IMR-90 (cell line): ENCODE results near the gene METTL17. TPM values are rescaled to one million over a fixed set of nuclear protein-coding genes. Genes with fewer than 3 reads are reported as not detected.
A peak's percentile ranks its signal among the peaks of the same experiment; 100 is the strongest.

Source experiments
- ATAC-seq: fragments of 200-7000 bp; cut with Tn5 transposase; 2 replicates; pipeline ENCODE4 v1.9.1; 2020; ENCODE audit warnings: low read depth, mild to moderate bottlenecking, moderate library complexity
- BruUV-seq: library from RNA; stranded (reverse); fragments of 400-500 nt; replicated peaks from 2 replicates; lab custom pipeline; 2021; lab: Mats Ljungman, UMichigan
- CTCF ChIA-PET: fragments of 300-600 bp; formaldehyde crosslinking; extraction: SDS; loops from one replicate; lab custom pipeline; 2021; ENCODE audit warnings: antibody characterized with exemption; lab: Yijun Ruan, JAX
- POLR2A ChIA-PET: fragments of 300-600 bp; sonication (Branson Sonifier 250); formaldehyde crosslinking; loops from one replicate; lab custom pipeline; 2022; ENCODE audit warnings: antibody characterized with exemption; ENCODE audit not compliant: unreplicated experiment; lab: Charles Lee
- DNase-seq: peaks from one replicate; pipeline ENCODE4 v3.0.0; 2013
- H2AFZ ChIP-seq: replicated peaks from 2 replicates; pipeline ENCODE3; 2013; ENCODE audit warnings: low read length, mild to moderate bottlenecking; ENCODE audit not compliant: poor library complexity
- H2AK5ac ChIP-seq: 2 replicates; pipeline ENCODE4 v1.6.1; 2013; ENCODE audit warnings: low read depth, low read length, inconsistent platforms
- H2AK9ac ChIP-seq: replicated peaks from 2 replicates; pipeline ENCODE3; 2013; ENCODE audit warnings: mild to moderate bottlenecking, low read depth, low read length, moderate library complexity; ENCODE audit not compliant: poor library complexity
- H2BK120ac ChIP-seq: 2 replicates; pipeline ENCODE4 v1.6.1; 2013; ENCODE audit warnings: low read depth, low read length, inconsistent platforms
- H2BK15ac ChIP-seq: 3 replicates; pipeline ENCODE4 v1.6.1; 2013; ENCODE audit warnings: low read depth, low read length, inconsistent platforms
- H2BK20ac ChIP-seq: 2 replicates; pipeline ENCODE4 v1.6.1; 2013; ENCODE audit warnings: low read depth, mild to moderate bottlenecking, inconsistent platforms, low read length, moderate library complexity
- H2BK5ac ChIP-seq: 2 replicates; pipeline ENCODE4 v1.6.1; 2013; ENCODE audit warnings: mild to moderate bottlenecking, low read depth, low read length, inconsistent platforms; ENCODE audit not compliant: poor library complexity, severe bottlenecking
- H3K14ac ChIP-seq: replicated peaks from 2 replicates; pipeline ENCODE4 v1.6.1; 2013; ENCODE audit warnings: low read depth, low read length, inconsistent platforms
- H3K18ac ChIP-seq: 2 replicates; pipeline ENCODE4 v1.6.1; 2013; ENCODE audit warnings: low read depth, low read length, control low read depth
- H3K23ac ChIP-seq: 2 replicates; pipeline ENCODE4 v1.6.1; 2013; ENCODE audit warnings: low read depth, low read length, inconsistent platforms
- H3K27ac ChIP-seq: 2 replicates; pipeline ENCODE4 v1.5.1; 2013; ENCODE audit warnings: mild to moderate bottlenecking, control low read depth, low read length; ENCODE audit not compliant: insufficient read depth
- H3K27me3 ChIP-seq: 2 replicates; pipeline ENCODE4 v1.6.1; 2013; ENCODE audit warnings: low read length; ENCODE audit not compliant: control insufficient read depth, insufficient read depth
- H3K36me3 ChIP-seq: 2 replicates; pipeline ENCODE4 v1.6.1; 2013; ENCODE audit warnings: low read length, mixed read lengths; ENCODE audit not compliant: control insufficient read depth, insufficient read depth
- H3K4ac ChIP-seq: 2 replicates; pipeline ENCODE4 v1.6.1; 2013; ENCODE audit warnings: low read depth, low read length, inconsistent platforms
- H3K4me1 ChIP-seq: 2 replicates; pipeline ENCODE4 v1.6.1; 2013; ENCODE audit warnings: low read length, mixed read lengths; ENCODE audit not compliant: control insufficient read depth, insufficient read depth
- H3K4me2 ChIP-seq: 2 replicates; pipeline ENCODE4 v1.6.1; 2013; ENCODE audit warnings: low read depth, mild to moderate bottlenecking, control low read depth, low read length, moderate library complexity
- H3K4me3 ChIP-seq: 2 replicates; pipeline ENCODE4 v1.5.1; 2013; ENCODE audit warnings: low read depth, mild to moderate bottlenecking, control low read depth, low read length, moderate library complexity; ENCODE audit not compliant: insufficient read depth
- H3K56ac ChIP-seq: 2 replicates; pipeline ENCODE4 v1.6.1; 2013; ENCODE audit warnings: low read length, inconsistent platforms; ENCODE audit not compliant: insufficient read depth; ENCODE audit errors: extremely low read depth
- H3K79me1 ChIP-seq, 2 experiments: 2 replicates each; pipeline ENCODE4 v1.6.1; 2013; ENCODE audit warnings: low read length in 2 of 2, inconsistent platforms in 1 of 2, low read depth in 1 of 2
- H3K9ac ChIP-seq: 2 replicates; pipeline ENCODE4 v1.6.1; 2013; ENCODE audit warnings: low read depth, low read length, control low read depth
- H3K9me1 ChIP-seq: 2 replicates; pipeline ENCODE4 v1.6.1; 2013; ENCODE audit warnings: low read length, inconsistent platforms; ENCODE audit not compliant: insufficient read depth
- H3K9me3 ChIP-seq: 2 replicates; pipeline ENCODE4 v1.6.1; 2013; ENCODE audit warnings: low read length; ENCODE audit not compliant: control insufficient read depth, insufficient read depth
- H4K20me1 ChIP-seq: 2 replicates; pipeline ENCODE4 v1.6.1; 2013; ENCODE audit warnings: low read length, inconsistent platforms; ENCODE audit not compliant: insufficient read depth
- H4K5ac ChIP-seq: 2 replicates; pipeline ENCODE4 v1.6.1; 2013; ENCODE audit warnings: mild to moderate bottlenecking, low read depth, low read length, control low read depth
- H4K8ac ChIP-seq, 2 experiments: 2 replicates each; pipeline ENCODE4 v1.6.1; 2013; ENCODE audit warnings: low read depth in 2 of 2, low read length in 2 of 2, control low read depth in 1 of 2, inconsistent platforms in 1 of 2
- H4K91ac ChIP-seq: 2 replicates; pipeline ENCODE4 v1.6.1; 2013; ENCODE audit warnings: low read depth, low read length, inconsistent platforms; ENCODE audit not compliant: insufficient read depth
- CHD1 ChIP-seq: IDR thresholded peaks from 2 replicates; pipeline ENCODE4 v1.6.1; 2012; ENCODE audit warnings: low read depth, low read length, improper control_type of control experiment
- FOS ChIP-seq: fragments of 150-350 bp; IDR thresholded peaks from 2 replicates; pipeline ENCODE4 v1.6.1; 2016; ENCODE audit warnings: low read depth, low read length
- NFE2L2 ChIP-seq: fragments of 150-350 bp; IDR thresholded peaks from 2 replicates; pipeline ENCODE4 v1.6.1; 2016; ENCODE audit warnings: low read depth, mild to moderate bottlenecking, low read length
- RCOR1 ChIP-seq: IDR thresholded peaks from 2 replicates; pipeline ENCODE4 v1.6.1; 2012; ENCODE audit warnings: mild to moderate bottlenecking, low read length, improper control_type of control experiment; ENCODE audit not compliant: insufficient replicate concordance
- RFX5 ChIP-seq: IDR thresholded peaks from 2 replicates; pipeline ENCODE4 v1.8.0; 2012; ENCODE audit warnings: low read depth, mild to moderate bottlenecking, low read length, moderate library complexity
- WGBS, 2 experiments: methylation state at CpG; one replicate each; pipeline versions ENCODE4 v1.1.5 to v1.1.7; 2013; ENCODE audit warnings: missing lambda C conversion rate in 2 of 2; ENCODE audit not compliant: insufficient read length in 1 of 2; ENCODE audit errors: extremely low coverage in 2 of 2; 5-methylcytosine and 5-hydroxymethylcytosine counted together
- dilution Hi-C: fragments of 300-500 bp; cut with HindIII; formaldehyde crosslinking; loops from one replicate; pipeline ENCODE4 v1.14.3; 2018; ENCODE audit warnings: low sequenced_read_pairs; ENCODE audit not compliant: unreplicated experiment
- in situ Hi-C: fragments of 300-500 bp; cut with MboI; formaldehyde crosslinking; loops from 3 replicates; pipeline ENCODE4 v1.14.3; 2019; ENCODE audit warnings: low sequenced_read_pairs, inconsistent platforms, mixed read lengths
- intact Hi-C: fragments of 100-400 bp; cut with micrococcal nuclease; formaldehyde crosslinking; loops from 2 replicates; pipeline ENCODE4 v1.10.0; 2022
- polyA plus RNA-seq, 3 experiments: library from polyadenylated mRNA; depleted of rRNA; stranded (reverse); fragments of >200 nt; gene quantifications; 2 replicates each; pipeline ENCODE4 v1.2.3, GENCODE V29; 2012; ENCODE audit warnings: low replicate concordance in 1 of 3
- total RNA-seq: library from RNA; depleted of rRNA; stranded (reverse); fragments of >200 nt; gene quantifications from 2 replicates; pipeline ENCODE4 v1.2.3, GENCODE V29; 2012

The METTL17 gene
- total and polyA plus RNA-seq, 2 of the 4 experiments (the other 2 are of a cell fraction) = 32.8 to 69.7 TPM

- no peak within 1 kb of the TSS for H3K14ac ChIP-seq
- H3K27ac ChIP-seq = no peak within 1 kb of the TSS
- CTCF ChIA-PET = interaction anchor here (0.9 kb wide), 1 partner anchor 16 kb away, joined by 3 read pairs; no protein-coding TSS in a partner anchor
- H4K20me1 ChIP-seq = no peaks in the 10 kb centered on the region
- no peak within 1 kb of the TSS for H2AK5ac ChIP-seq
- no peaks in the 10 kb centered on the region for H3K9me3 ChIP-seq
- H4K5ac ChIP-seq = no peak within 1 kb of the TSS
- H2BK20ac ChIP-seq = no peak within 1 kb of the TSS
- no peak within 1 kb of the TSS for H3K4me3 ChIP-seq
- H3K4ac ChIP-seq = no peak within 1 kb of the TSS
- H2BK15ac ChIP-seq = no peak within 1 kb of the TSS
- no peak within 1 kb of the TSS for H4K91ac ChIP-seq
- H3K18ac ChIP-seq = no peak within 1 kb of the TSS
- no peak within 1 kb of the TSS for H3K9ac ChIP-seq
- no peak within 1 kb of the TSS for H3K4me2 ChIP-seq
- peaks cover 3% of the 10 kb centered on the region for H3K4me1 ChIP-seq
- BruUV-seq = no TSS peak
- POLR2A ChIA-PET = interaction anchor here (1.1 kb wide), 1 partner anchor 105 kb away, joined by 3 read pairs; no protein-coding TSS in a partner anchor
- no peak within 1 kb of the TSS for H2BK120ac ChIP-seq
- WGBS, 2 experiments = no CpG with 5 or more reads among the region's 6 CpGs
- no peak within 1 kb of the TSS for H3K23ac ChIP-seq
- H3K9me1 ChIP-seq = no peaks in the 10 kb centered on the region
- no peak within 1 kb of the TSS for H2AK9ac ChIP-seq
- DNase-seq (peak; percentile 60), ATAC-seq (peak; percentile 98)
- no peak within 1 kb of the TSS for H2BK5ac ChIP-seq
- peaks cover 2% of the 10 kb centered on the region for H3K27me3 ChIP-seq
- intact Hi-C loops = no loop called here
- H3K36me3 ChIP-seq = peaks cover 22% of the 10 kb centered on the region
- in situ Hi-C loops = loop anchor here (25.0 kb wide), 1 partner anchor 662 kb away; the partner anchor contains the start of genes CCNB1IP1 and PARP2
- dilution Hi-C loops = no loop called here
- H3K79me1 ChIP-seq = no peaks in the 10 kb centered on the region
- peak within 1 kb of the TSS; percentile 73 for H2AFZ ChIP-seq
- H4K8ac ChIP-seq = no peak within 1 kb of the TSS
- TF ChIP-seq RFX5 (no peak), FOS (no peak), NFE2L2 (no peak), RCOR1 (no peak), CHD1 (no peak)
- H3K56ac ChIP-seq = no peak within 1 kb of the TSS
Observed at GRCh38 chr14:20998674-20999366, 9.0 kb downstream of the METTL17 start, which contains the start of gene SLC39A2. SLC39A2 (plus strand) TSS chr14:20999293; CDS start chr14:20999447, 154 bp downstream.
